RWPE1 (cell line): ENCODE data around the gene RUNDC3A.

Source experiments
- CTCF ChIA-PET: fragments of 350-600 bp; sonication (Branson Sonifier 250); formaldehyde crosslinking; extraction: SDS; loops from one replicate; lab custom pipeline; 2021; lab: Yijun Ruan, JAX
- POLR2A ChIA-PET: fragments of 400-600 bp; formaldehyde crosslinking; extraction: SDS; loops from one replicate; lab custom pipeline; 2020; ENCODE audit warnings: antibody characterized with exemption; ENCODE audit not compliant: low non-redundant PET; lab: Yijun Ruan, JAX
- DNase-seq: peaks from one replicate; pipeline ENCODE4 v3.0.0; 2012; ENCODE audit warnings: low spot score
- H3K27ac ChIP-seq: fragments of 450-650 bp; 2 replicates; pipeline ENCODE4 v1.5.1; 2017
- CTCF ChIP-seq: fragments of 450-650 bp; conservative IDR thresholded peaks from 2 replicates; pipeline ENCODE4 v1.5.1; 2017; ENCODE audit warnings: low read depth, mild to moderate bottlenecking

Gene RUNDC3A

GRCh38 chr17:44354582-44355561 is 46.5 kb downstream of the RUNDC3A start:
- peak; percentile 49 for TF ChIP-seq CTCF
- no peak for DNase-seq
- no peak overlapping the region; the same call in 1 of the 2 replicates for H3K27ac ChIP-seq
- ChIA-PET CTCF (interaction anchor here (0.6 to 3.1 kb wide), 6 partner anchors 8 to 454 kb away, joined by 3 to 19 read pairs (median 4); partner anchors contain the start of gene FAM171A2), POLR2A (no interaction called here)

- POLR2A ChIA-PET = no interaction called here
- no peak for TF ChIP-seq CTCF
- H3K27ac ChIP-seq = no peak overlapping the region; the same call in 1 of the 2 replicates
- CTCF ChIA-PET = interaction anchor here (0.6 to 3.1 kb wide), 4 partner anchors 7 to 205 kb away, joined by 3 to 19 read pairs (median 4); partner anchors contain the start of gene FAM171A2
- DNase-seq = no peak
Measured at GRCh38 chr17:44355642-44356099, 47.3 kb downstream of the RUNDC3A start.

GRCh38 chr17:44356241-44356640 is 47.8 kb downstream of the RUNDC3A start:
- POLR2A ChIA-PET = no interaction called here
- TF ChIP-seq CTCF = no peak
- CTCF ChIA-PET = interaction anchor here (0.6 to 0.9 kb wide), 2 partner anchors 202 to 205 kb away, joined by 3 read pairs; no protein-coding TSS in a partner anchor

GRCh38 chr17:44358066-44358465 is 49.7 kb downstream of the RUNDC3A start:
- H3K27ac ChIP-seq = no peak overlapping the region
- TF ChIP-seq CTCF = no peak
- ChIA-PET CTCF (no interaction called here), POLR2A (interaction anchor here (0.5 kb wide), 1 partner anchor 156 kb away, joined by 3 read pairs; no protein-coding TSS in a partner anchor)
- no peak for DNase-seq

More at GRCh38 chr17:44356241-44356640, 47.8 kb downstream of the RUNDC3A start:
- H3K27ac ChIP-seq = no peak overlapping the region
- DNase-seq = no peak

GRCh38 chr17:44359006-44359405 is 50.6 kb downstream of the RUNDC3A start:
- ChIA-PET CTCF (interaction anchor here (0.7 kb wide), 1 partner anchor 632 kb away, joined by 4 read pairs; no protein-coding TSS in a partner anchor), POLR2A (no interaction called here)
- TF ChIP-seq CTCF = no peak
- H3K27ac ChIP-seq = no peak overlapping the region
- no peak for DNase-seq

GRCh38 chr17:44359458-44360143 is 51.2 kb downstream of the RUNDC3A start:
- no peak overlapping the region for H3K27ac ChIP-seq
- TF ChIP-seq CTCF = no peak
- no peak for DNase-seq
- ChIA-PET CTCF (interaction anchor here (0.6 to 0.7 kb wide), 3 partner anchors 15 to 50 kb away, joined by 3 read pairs; partner anchors contain the start of gene GRN), POLR2A (no interaction called here)
